Peyer's patch (tissue), 4 donors: ENCODE measurements around the gene CCZ1B.
"Not testable (repeated sequence)": the region's sequence is repeated elsewhere in the genome, so short reads cannot be mapped to it uniquely, and the experiment has no call there.

Source experiments
- POLR2A ChIP-seq, 2 donors: fragments of 450-650 bp; IDR thresholded peaks; one replicate each; pipeline ENCODE4 v1.5.1; 2017; ENCODE audit warnings: antibody characterized with exemption in 2 of 2, mild to moderate bottlenecking in 2 of 2, moderate library complexity in 2 of 2
- TF ChIP-seq, protein P1 (sequence below), 6 experiments: fragments of 450-650 bp in 4 of 6; fragments of 200-600 bp in 2 of 6; sonication (generic) in 1 of 6; IDR thresholded peaks; one replicate each; pipeline ENCODE4 v1.5.1; 2017 to 2019; ENCODE audit warnings: antibody characterized with exemption in 6 of 6, mild to moderate bottlenecking in 3 of 6, moderate library complexity in 1 of 6

GRCh38 chr7:6854747-6855562 lies 28.9 kb upstream of the CCZ1B start:
- TF ChIP-seq, protein P1, sequence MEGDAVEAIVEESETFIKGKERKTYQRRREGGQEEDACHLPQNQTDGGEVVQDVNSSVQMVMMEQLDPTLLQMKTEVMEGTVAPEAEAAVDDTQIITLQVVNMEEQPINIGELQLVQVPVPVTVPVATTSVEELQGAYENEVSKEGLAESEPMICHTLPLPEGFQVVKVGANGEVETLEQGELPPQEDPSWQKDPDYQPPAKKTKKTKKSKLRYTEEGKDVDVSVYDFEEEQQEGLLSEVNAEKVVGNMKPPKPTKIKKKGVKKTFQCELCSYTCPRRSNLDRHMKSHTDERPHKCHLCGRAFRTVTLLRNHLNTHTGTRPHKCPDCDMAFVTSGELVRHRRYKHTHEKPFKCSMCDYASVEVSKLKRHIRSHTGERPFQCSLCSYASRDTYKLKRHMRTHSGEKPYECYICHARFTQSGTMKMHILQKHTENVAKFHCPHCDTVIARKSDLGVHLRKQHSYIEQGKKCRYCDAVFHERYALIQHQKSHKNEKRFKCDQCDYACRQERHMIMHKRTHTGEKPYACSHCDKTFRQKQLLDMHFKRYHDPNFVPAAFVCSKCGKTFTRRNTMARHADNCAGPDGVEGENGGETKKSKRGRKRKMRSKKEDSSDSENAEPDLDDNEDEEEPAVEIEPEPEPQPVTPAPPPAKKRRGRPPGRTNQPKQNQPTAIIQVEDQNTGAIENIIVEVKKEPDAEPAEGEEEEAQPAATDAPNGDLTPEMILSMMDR (IDR thresholded peaks at IDR 0.05) = not testable (repeated sequence)
- not testable (repeated sequence) for TF ChIP-seq POLR2A (IDR thresholded peaks at IDR 0.05)
